Neural cell (in vitro differentiated cells): Measurements from ENCODE around the gene FCMR.

Experiments
- CTCF ChIP-seq: fragments of 450-650 bp; IDR thresholded peaks from 2 replicates; pipeline ENCODE4 v1.5.1; 2014; ENCODE audit warnings: antibody characterized with exemption, mild to moderate bottlenecking, moderate library complexity; ENCODE audit not compliant: poor library complexity, severe bottlenecking
- EP300 ChIP-seq: fragments of 450-650 bp; conservative IDR thresholded peaks from 2 replicates; pipeline ENCODE4 v1.6.1; 2014; ENCODE audit warnings: antibody characterized with exemption, mild to moderate bottlenecking, moderate library complexity; ENCODE audit not compliant: poor library complexity, severe bottlenecking
- POLR2AphosphoS5 ChIP-seq: IDR thresholded peaks from 2 replicates; pipeline ENCODE4 v1.6.1; 2012
- RAD21 ChIP-seq: fragments of 450-650 bp; conservative IDR thresholded peaks from 2 replicates; pipeline ENCODE4 v1.6.1; 2014; ENCODE audit warnings: antibody characterized with exemption, mild to moderate bottlenecking, moderate library complexity
- TAF1 ChIP-seq: IDR thresholded peaks from 2 replicates; pipeline ENCODE4 v1.6.1; 2012; ENCODE audit warnings: low read depth

- TF ChIP-seq TAF1 (no peak), RAD21 (no peak), EP300 (no peak), POLR2AphosphoS5 (no peak), CTCF (no peak)
Observed at GRCh38 chr1:206955476-206956451, 34.0 kb upstream of the FCMR start.
